Hepatocyte (in vitro differentiated cells): ENCODE data around the gene SHTN1. TPM values are rescaled to one million over a fixed set of nuclear protein-coding genes. Genes with fewer than 3 reads are reported as not detected.

Experiments used
- DNase-seq: peaks from one replicate; pipeline ENCODE4 v3.0.0-alpha.2; 2016; ENCODE audit warnings: low spot score
- H2AFZ ChIP-seq: fragments of 200-600 bp; sonication (generic); 2 replicates; pipeline ENCODE4 v1.6.0; 2016; ENCODE audit warnings: antibody characterized with exemption, mild to moderate bottlenecking
- H3K27ac ChIP-seq: fragments of 200-600 bp; sonication (generic); 2 replicates; pipeline ENCODE4 v1.5.1; 2016; ENCODE audit warnings: mild to moderate bottlenecking
- H3K27me3 ChIP-seq: fragments of 200-600 bp; sonication (generic); 2 replicates; pipeline ENCODE4 v1.6.1; 2016
- H3K36me3 ChIP-seq: fragments of 200-600 bp; sonication (generic); replicated peaks from 2 replicates; pipeline ENCODE4 v1.5.1; 2016; ENCODE audit warnings: low read depth; ENCODE audit not compliant: insufficient read depth
- H3K4me1 ChIP-seq: fragments of 200-600 bp; sonication (generic); 2 replicates; pipeline ENCODE4 v1.5.1; 2016; ENCODE audit warnings: mild to moderate bottlenecking, moderate library complexity; ENCODE audit not compliant: insufficient read depth
- H3K4me2 ChIP-seq: fragments of 200-600 bp; sonication (generic); 2 replicates; pipeline ENCODE4 v1.6.0; 2016
- H3K4me3 ChIP-seq: fragments of 200-600 bp; sonication (generic); 2 replicates; pipeline ENCODE4 v1.5.1; 2016; ENCODE audit warnings: mild to moderate bottlenecking
- H3K79me2 ChIP-seq: fragments of 200-600 bp; sonication (generic); 2 replicates; pipeline ENCODE4 v1.6.0; 2017; ENCODE audit warnings: mild to moderate bottlenecking
- H3K9me2 ChIP-seq: fragments of 200-600 bp; sonication (generic); replicated peaks from 2 replicates; pipeline ENCODE4 v1.6.0; 2017; ENCODE audit warnings: mild to moderate bottlenecking; ENCODE audit not compliant: insufficient read depth
- H3K9me3 ChIP-seq: fragments of 200-600 bp; sonication (generic); 2 replicates; pipeline ENCODE4 v1.5.1; 2016; ENCODE audit warnings: low read depth, mild to moderate bottlenecking
- H4K20me1 ChIP-seq: fragments of 200-600 bp; sonication (generic); 2 replicates; pipeline ENCODE4 v1.6.0; 2016; ENCODE audit warnings: mild to moderate bottlenecking; ENCODE audit not compliant: insufficient read depth, poor library complexity, severe bottlenecking
- EZH2 ChIP-seq: fragments of 200-600 bp; sonication (generic); IDR thresholded peaks from 2 replicates; pipeline ENCODE4 v1.6.1; 2016; ENCODE audit warnings: antibody characterized with exemption, mild to moderate bottlenecking, borderline replicate concordance
- EZH2phosphoT487 ChIP-seq: fragments of 200-600 bp; sonication (generic); IDR thresholded peaks from one replicate; pipeline ENCODE4 v1.6.1; 2018; ENCODE audit warnings: antibody characterized with exemption, mild to moderate bottlenecking, low read depth, moderate library complexity; ENCODE audit not compliant: unreplicated experiment, severe bottlenecking
- WGBS: methylation state at CpG from one replicate; pipeline ENCODE4 v1.1.6; 2016; ENCODE audit warnings: low lambda C conversion rate; ENCODE audit errors: missing lambda C conversion rate; 5-methylcytosine and 5-hydroxymethylcytosine counted together
- polyA plus RNA-seq: library from polyadenylated mRNA; unstranded; fragments of >200 nt; fragmentation: Nextera tagmentation; extraction: Ambion mirVana; gene quantifications from 2 replicates; pipeline ENCODE4 v1.2.1, GENCODE V29; 2016
- total RNA-seq: library from RNA; depleted of rRNA; stranded (reverse); fragments of >200 nt; gene quantifications from 2 replicates; pipeline ENCODE4 v1.2.3, GENCODE V29; 2014
- TF ChIP-seq, protein P1 (sequence below): fragments of 200-600 bp; sonication (generic); IDR thresholded peaks from 2 replicates; pipeline ENCODE4 v1.5.1; 2016; ENCODE audit warnings: antibody characterized with exemption, mild to moderate bottlenecking; ENCODE audit not compliant: poor library complexity

SHTN1 gene
- total and polyA plus RNA-seq, 2 experiments from 2014 or later = 15.6 to 27.7 TPM

GRCh38 chr10:116931806-116932205, 73.2 kb downstream of the SHTN1 start:
- Histone ChIP-seq H3K27me3 (no peaks in the 10 kb centered on the region), H3K4me3 (no peak overlapping the region), H3K36me3 (no peaks in the 10 kb centered on the region), H3K4me2 (no peak overlapping the region), H3K79me2 (no peaks in the 10 kb centered on the region), H3K27ac (no peak overlapping the region), H2AFZ (no peak overlapping the region), H3K4me1 (no peaks in the 10 kb centered on the region), H3K9me3 (no peaks in the 10 kb centered on the region), H3K9me2 (no peaks in the 10 kb centered on the region), H4K20me1 (no peaks in the 10 kb centered on the region)
- WGBS = 97% methylated on average over 6 of the region's 6 CpGs
- TF ChIP-seq, protein P1, sequence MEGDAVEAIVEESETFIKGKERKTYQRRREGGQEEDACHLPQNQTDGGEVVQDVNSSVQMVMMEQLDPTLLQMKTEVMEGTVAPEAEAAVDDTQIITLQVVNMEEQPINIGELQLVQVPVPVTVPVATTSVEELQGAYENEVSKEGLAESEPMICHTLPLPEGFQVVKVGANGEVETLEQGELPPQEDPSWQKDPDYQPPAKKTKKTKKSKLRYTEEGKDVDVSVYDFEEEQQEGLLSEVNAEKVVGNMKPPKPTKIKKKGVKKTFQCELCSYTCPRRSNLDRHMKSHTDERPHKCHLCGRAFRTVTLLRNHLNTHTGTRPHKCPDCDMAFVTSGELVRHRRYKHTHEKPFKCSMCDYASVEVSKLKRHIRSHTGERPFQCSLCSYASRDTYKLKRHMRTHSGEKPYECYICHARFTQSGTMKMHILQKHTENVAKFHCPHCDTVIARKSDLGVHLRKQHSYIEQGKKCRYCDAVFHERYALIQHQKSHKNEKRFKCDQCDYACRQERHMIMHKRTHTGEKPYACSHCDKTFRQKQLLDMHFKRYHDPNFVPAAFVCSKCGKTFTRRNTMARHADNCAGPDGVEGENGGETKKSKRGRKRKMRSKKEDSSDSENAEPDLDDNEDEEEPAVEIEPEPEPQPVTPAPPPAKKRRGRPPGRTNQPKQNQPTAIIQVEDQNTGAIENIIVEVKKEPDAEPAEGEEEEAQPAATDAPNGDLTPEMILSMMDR = no peak
- TF ChIP-seq EZH2phosphoT487 (no peak), EZH2 (no peak)
- no peak for DNase-seq

DNA sequence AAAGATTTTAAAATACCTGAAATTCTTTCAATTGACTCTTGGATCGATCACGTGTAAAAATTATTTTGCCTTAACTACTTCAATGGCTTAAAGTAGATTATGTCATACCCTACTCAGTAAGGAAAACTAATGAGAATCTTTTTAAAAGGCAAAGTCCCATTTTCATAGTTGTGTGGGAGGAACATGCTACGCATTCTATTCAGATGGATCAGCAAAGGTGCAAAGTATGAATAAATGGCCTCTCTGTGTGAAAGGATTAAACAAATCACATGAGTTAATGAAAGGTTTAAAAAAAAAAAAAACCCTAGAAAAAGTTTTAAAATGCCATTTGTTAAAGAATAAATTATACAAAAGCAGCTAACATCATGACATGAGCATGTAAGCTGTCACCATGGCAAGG, 78.6 kb downstream of the SHTN1 start:
- Histone ChIP-seq H4K20me1 (no peaks in the 10 kb centered on the region), H2AFZ (no peak overlapping the region), H3K79me2 (no peaks in the 10 kb centered on the region), H3K9me2 (no peaks in the 10 kb centered on the region), H3K4me3 (no peak overlapping the region), H3K27me3 (no peaks in the 10 kb centered on the region), H3K27ac (no peak overlapping the region), H3K36me3 (no peaks in the 10 kb centered on the region), H3K9me3 (no peaks in the 10 kb centered on the region), H3K4me2 (no peak overlapping the region), H3K4me1 (no peaks in the 10 kb centered on the region)
- DNase-seq = no peak
- TF ChIP-seq, protein P1 = no peak
- no peak for TF ChIP-seq EZH2
- TF ChIP-seq EZH2phosphoT487 = no peak
- 92% methylated on average over 3 of the region's 3 CpGs for WGBS

DNA sequence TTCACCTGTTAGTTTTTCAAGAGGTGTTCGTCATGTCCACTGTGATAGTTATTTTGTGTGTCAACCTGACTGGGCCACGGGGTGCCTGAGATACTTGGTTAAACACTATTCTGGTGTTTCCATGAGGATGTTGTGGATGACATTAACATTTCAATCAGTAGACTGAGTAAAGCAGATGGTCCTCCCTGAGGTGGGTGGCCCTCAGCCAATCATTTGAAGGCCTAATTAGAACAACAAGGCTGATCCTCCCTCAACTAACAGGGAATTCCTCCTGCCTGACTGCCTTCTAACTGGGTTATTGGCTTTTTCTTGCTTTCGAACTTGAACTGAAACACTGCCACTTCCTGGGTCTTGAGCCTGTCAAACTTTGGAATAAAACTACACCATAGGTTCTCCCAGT, 79.9 kb downstream of the SHTN1 start:
- no peak overlapping the region for H3K4me2 ChIP-seq
- 94% methylated on average over 3 of the region's 3 CpGs for WGBS
- no peak overlapping the region for H2AFZ ChIP-seq
- DNase-seq = no peak
- H3K4me1 ChIP-seq = no peaks in the 10 kb centered on the region
- TF ChIP-seq EZH2 = no peak
- TF ChIP-seq EZH2phosphoT487 = no peak
- TF ChIP-seq, protein P1 = no peak
- H3K36me3 ChIP-seq = no peaks in the 10 kb centered on the region
- H3K9me2 ChIP-seq = no peaks in the 10 kb centered on the region
- no peaks in the 10 kb centered on the region for H4K20me1 ChIP-seq
- H3K9me3 ChIP-seq = no peaks in the 10 kb centered on the region
- H3K27ac ChIP-seq = no peak overlapping the region
- no peak overlapping the region for H3K4me3 ChIP-seq
- no peaks in the 10 kb centered on the region for H3K79me2 ChIP-seq
- H3K27me3 ChIP-seq = no peaks in the 10 kb centered on the region

DNA sequence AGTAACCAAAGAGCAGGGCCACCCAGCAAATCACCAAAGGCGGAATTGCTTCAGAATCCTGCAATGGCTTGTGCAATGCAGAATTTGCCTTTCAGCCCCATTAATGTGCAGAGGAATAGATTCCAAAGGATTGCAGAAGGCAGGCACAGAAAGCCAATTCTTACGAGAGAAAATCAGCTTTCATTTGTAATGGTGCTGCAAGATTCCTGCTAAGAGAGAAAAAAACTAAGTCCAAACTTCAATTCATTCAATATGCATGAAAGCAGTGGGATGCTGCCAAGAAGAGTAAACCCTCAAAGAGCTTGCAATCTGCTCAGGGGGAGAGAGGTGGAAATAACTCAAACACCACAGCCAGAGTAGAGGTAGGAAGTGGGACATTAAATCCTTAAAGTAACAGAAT, 85.3 kb downstream of the SHTN1 start:
- Histone ChIP-seq H3K9me2 (no peaks in the 10 kb centered on the region), H3K27me3 (no peaks in the 10 kb centered on the region), H2AFZ (no peak overlapping the region), H3K79me2 (no peaks in the 10 kb centered on the region), H4K20me1 (no peaks in the 10 kb centered on the region), H3K4me2 (no peak overlapping the region), H3K27ac (no peak overlapping the region), H3K4me3 (no peak overlapping the region), H3K4me1 (no peaks in the 10 kb centered on the region), H3K9me3 (no peaks in the 10 kb centered on the region), H3K36me3 (no peaks in the 10 kb centered on the region)
- DNase-seq = no peak
- WGBS = 50% methylated on average over 2 of the region's 2 CpGs
- TF ChIP-seq, protein P1 = no peak
- TF ChIP-seq EZH2phosphoT487 (no peak), EZH2 (no peak)
